Mesenchymal stem cell (in vitro differentiated cells and primary cell): Measurements from ENCODE around the gene FBXL17.

Experiments
- DNase-seq: peaks from one replicate; pipeline ENCODE4 v3.0.0-alpha.2; 2013
- H2AFZ ChIP-seq: one replicate; pipeline ENCODE4 v1.6.1; 2013; ENCODE audit warnings: low read depth, mild to moderate bottlenecking, control low read depth, inconsistent platforms, low read length, moderate library complexity
- H2AK5ac ChIP-seq: 2 replicates; pipeline ENCODE4 v1.6.1; 2013; ENCODE audit warnings: low read length, moderate library complexity, mild to moderate bottlenecking, inconsistent platforms; ENCODE audit not compliant: severe bottlenecking
- H2BK120ac ChIP-seq: one replicate; pipeline ENCODE4 v1.6.1; 2013; ENCODE audit warnings: low read depth, mild to moderate bottlenecking, inconsistent platforms, low read length, moderate library complexity
- H2BK12ac ChIP-seq, 2 experiments: one replicate each; pipeline ENCODE4 v1.6.1; 2013; ENCODE audit warnings: inconsistent platforms in 2 of 2, low read length in 2 of 2, mild to moderate bottlenecking in 2 of 2, moderate library complexity in 2 of 2, control low read depth in 1 of 2
- H2BK15ac ChIP-seq: one replicate; pipeline ENCODE4 v1.6.1; 2013; ENCODE audit warnings: mild to moderate bottlenecking, low read depth, inconsistent platforms; ENCODE audit not compliant: poor library complexity, severe bottlenecking
- H2BK5ac ChIP-seq: 2 replicates; pipeline ENCODE4 v1.6.1; 2013; ENCODE audit warnings: low read depth, mild to moderate bottlenecking, low read length, control low read depth, inconsistent platforms; ENCODE audit not compliant: poor library complexity, severe bottlenecking
- H3K14ac ChIP-seq, 2 experiments: one replicate each; pipeline ENCODE4 v1.6.1; 2013; ENCODE audit warnings: inconsistent platforms in 2 of 2, low read length in 2 of 2, control low read depth in 1 of 2, mild to moderate bottlenecking in 1 of 2, moderate library complexity in 1 of 2
- H3K18ac ChIP-seq, 2 experiments: one replicate each; pipeline ENCODE4 v1.6.1; 2013; ENCODE audit warnings: inconsistent platforms in 2 of 2, low read length in 2 of 2, control low read depth in 1 of 2, low read depth in 1 of 2, mild to moderate bottlenecking in 1 of 2
- H3K23ac ChIP-seq, 2 experiments: one replicate each; pipeline ENCODE4 v1.6.1; 2013; ENCODE audit warnings: inconsistent platforms in 2 of 2, low read length in 2 of 2, mild to moderate bottlenecking in 2 of 2, moderate library complexity in 2 of 2, control low read depth in 1 of 2
- H3K27ac ChIP-seq: 2 replicates; pipeline ENCODE4 v1.5.1; 2013; ENCODE audit warnings: mild to moderate bottlenecking, moderate library complexity, low read length, control low read depth, inconsistent platforms; ENCODE audit not compliant: poor library complexity, severe bottlenecking
- H3K27me3 ChIP-seq, 2 experiments: 2 replicates each; pipeline versions ENCODE4 v1.6.1 to v1.7.0; 2013; ENCODE audit warnings: low read length in 2 of 2, mild to moderate bottlenecking in 2 of 2, moderate library complexity in 2 of 2, control low read depth in 1 of 2, inconsistent platforms in 1 of 2; ENCODE audit not compliant: control insufficient read depth in 1 of 2, insufficient read depth in 1 of 2
- H3K36me3 ChIP-seq, 2 experiments: 2 replicates each; pipeline versions ENCODE4 v1.6.1 to v1.7.0; 2013; ENCODE audit warnings: low read length in 2 of 2, control low read depth in 1 of 2, inconsistent platforms in 1 of 2, low read depth in 1 of 2, mild to moderate bottlenecking in 1 of 2; ENCODE audit not compliant: insufficient read depth in 2 of 2, control insufficient read depth in 1 of 2
- H3K4ac ChIP-seq, 2 experiments: one replicate each; pipeline ENCODE4 v1.6.1; 2013; ENCODE audit warnings: inconsistent platforms in 2 of 2, low read length in 2 of 2, mild to moderate bottlenecking in 2 of 2, moderate library complexity in 2 of 2, control low read depth in 1 of 2, low read depth in 1 of 2
- H3K4me1 ChIP-seq: 2 replicates; pipeline ENCODE4 v1.6.1; 2013; ENCODE audit warnings: low read depth, low read length, control low read depth; ENCODE audit not compliant: control insufficient read depth, insufficient read depth
- H3K4me2 ChIP-seq: 2 replicates; pipeline ENCODE4 v1.6.1; 2013; ENCODE audit warnings: low read length, mild to moderate bottlenecking, inconsistent platforms; ENCODE audit not compliant: poor library complexity, severe bottlenecking
- H3K4me3 ChIP-seq, 2 experiments: 2 replicates each; pipeline versions ENCODE4 v1.5.1 to v1.7.0; 2013; ENCODE audit warnings: low read length in 2 of 2, mild to moderate bottlenecking in 2 of 2, control low read depth in 1 of 2, low read depth in 1 of 2; ENCODE audit not compliant: insufficient read depth in 1 of 2
- H3K79me1 ChIP-seq: replicated peaks from 2 replicates; pipeline ENCODE4 v1.6.1; 2013; ENCODE audit warnings: mild to moderate bottlenecking, control low read depth, low read length, inconsistent platforms; ENCODE audit not compliant: poor library complexity, severe bottlenecking
- H3K9ac ChIP-seq: 2 replicates; pipeline ENCODE4 v1.7.0; 2013; ENCODE audit warnings: mild to moderate bottlenecking, low read length, moderate library complexity
- H3K9me3 ChIP-seq: 2 replicates; pipeline ENCODE4 v1.7.0; 2013; ENCODE audit warnings: mild to moderate bottlenecking, low read length; ENCODE audit not compliant: control insufficient read depth
- H4K8ac ChIP-seq: one replicate; pipeline ENCODE4 v1.6.1; 2013; ENCODE audit warnings: inconsistent platforms, mild to moderate bottlenecking, low read length, moderate library complexity
- H4K91ac ChIP-seq: one replicate; pipeline ENCODE4 v1.6.1; 2013; ENCODE audit warnings: mild to moderate bottlenecking, low read length, inconsistent platforms
- WGBS: methylation state at CpG from one replicate; pipeline ENCODE4 v1.1.7; 2013; ENCODE audit warnings: mixed read lengths; 5-methylcytosine and 5-hydroxymethylcytosine counted together

Gene FBXL17

DNA sequence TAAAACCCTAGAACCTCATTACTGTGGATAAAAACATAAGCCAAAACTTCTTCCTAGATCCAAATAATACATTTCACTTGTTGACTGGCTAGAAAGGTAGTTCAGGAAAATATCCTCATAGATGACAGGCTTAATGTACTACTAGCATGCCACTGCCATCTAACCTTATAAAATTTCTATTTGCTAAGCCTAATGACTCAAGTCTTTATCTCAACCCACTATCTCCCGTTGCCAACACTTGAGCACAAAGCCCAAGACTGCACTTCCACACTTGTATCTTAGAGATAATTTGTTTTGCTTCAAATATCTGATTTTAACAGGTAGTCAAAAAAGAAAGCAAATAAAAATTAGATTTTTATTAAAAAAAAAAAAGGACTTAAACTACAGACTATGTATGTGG is 42.7 kb downstream of the FBXL17 start:
- Histone ChIP-seq H3K36me3 (peaks cover 0 to 10% of the 10 kb centered on the region in 2 experiments), H3K4ac (no peak overlapping the region), H3K79me1 (peaks cover 2% of the 10 kb centered on the region), H2BK12ac (no peak overlapping the region), H3K23ac (no peak overlapping the region), H3K27ac (no peak overlapping the region), H3K14ac (no peak overlapping the region), H3K4me2 (no peak overlapping the region), H4K8ac (no peak overlapping the region), H3K27me3 (no peaks in the 10 kb centered on the region), H2BK5ac (no peak overlapping the region), H3K4me1 (no peaks in the 10 kb centered on the region), H2BK120ac (no peak overlapping the region), H2AK5ac (no peak overlapping the region), H3K4me3 (no peak overlapping the region), H4K91ac (no peak overlapping the region), H3K18ac (no peak overlapping the region), H3K9ac (no peak overlapping the region), H3K9me3 (no peaks in the 10 kb centered on the region), H2AFZ (no peak overlapping the region), H2BK15ac (no peak overlapping the region)
- WGBS, result 40% methylated on average over 1 of the region's 1 CpG
- DNase-seq, result no peak

DNA sequence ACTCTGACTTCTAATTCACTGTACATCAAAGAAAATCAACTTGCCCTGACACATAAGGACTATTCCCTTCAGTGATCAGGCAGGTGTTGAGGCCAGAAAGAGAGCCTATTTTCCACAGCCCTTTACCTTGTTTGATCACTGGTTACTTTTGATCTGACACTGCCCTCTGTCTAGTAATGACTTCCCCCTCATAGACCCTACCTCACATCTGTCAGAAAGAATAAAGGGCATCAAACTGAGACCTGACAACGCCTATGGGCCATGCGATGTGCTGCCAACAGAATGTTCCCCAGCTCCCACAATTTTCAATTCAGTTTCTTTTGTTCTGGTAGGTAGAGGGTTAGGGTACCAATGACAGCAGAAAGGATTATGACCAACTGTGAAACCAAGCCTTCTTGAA is 47.7 kb downstream of the FBXL17 start:
- no peak overlapping the region for H3K23ac ChIP-seq
- no peak overlapping the region for H3K4me3 ChIP-seq
- no peaks in the 10 kb centered on the region for H3K27me3 ChIP-seq
- H4K91ac ChIP-seq, result no peak overlapping the region
- H3K36me3 ChIP-seq, result no peaks in the 10 kb centered on the region
- no peak overlapping the region for H3K4me2 ChIP-seq
- H3K9ac ChIP-seq, result no peak overlapping the region
- no peak overlapping the region for H3K4ac ChIP-seq
- no peaks in the 10 kb centered on the region for H3K9me3 ChIP-seq
- H2BK15ac ChIP-seq, result no peak overlapping the region
- no peak overlapping the region for H2AFZ ChIP-seq
- no peaks in the 10 kb centered on the region for H3K79me1 ChIP-seq
- whole genome bisulfite sequencing, result 50% methylated on average over 1 of the region's 2 CpGs
- H3K14ac ChIP-seq, result no peak overlapping the region
- H4K8ac ChIP-seq, result no peak overlapping the region
- no peak overlapping the region for H2BK12ac ChIP-seq
- no peak overlapping the region for H3K18ac ChIP-seq
- no peak overlapping the region for H2BK120ac ChIP-seq
- DNase-seq, result no peak
- H2AK5ac ChIP-seq, result no peak overlapping the region
- H3K4me1 ChIP-seq, result no peaks in the 10 kb centered on the region
- no peak overlapping the region for H2BK5ac ChIP-seq
- no peak overlapping the region for H3K27ac ChIP-seq

DNA sequence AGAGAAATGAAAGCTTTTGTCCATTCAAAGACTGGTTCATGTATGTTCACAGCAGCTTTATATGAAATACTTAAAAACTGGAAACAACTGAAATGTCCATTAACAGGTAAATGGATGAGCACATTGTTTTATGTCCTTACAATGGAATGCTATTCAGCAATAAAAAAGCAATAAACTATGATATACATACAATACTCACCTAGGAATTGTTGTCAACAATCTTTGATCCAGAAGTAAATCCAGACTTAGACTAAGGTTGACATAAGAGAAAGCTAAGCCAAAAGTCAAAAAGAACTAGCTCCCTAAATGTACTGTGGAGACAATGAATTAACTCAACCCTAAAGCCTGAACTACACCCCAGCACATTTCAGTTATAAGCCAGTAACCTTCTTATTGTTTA is 54.9 kb downstream of the FBXL17 start:
- H3K9me3 ChIP-seq, result no peaks in the 10 kb centered on the region
- no peak overlapping the region for H2BK12ac ChIP-seq
- H4K91ac ChIP-seq, result no peak overlapping the region
- no peak overlapping the region for H2BK15ac ChIP-seq
- H3K4me1 ChIP-seq, result no peaks in the 10 kb centered on the region
- peaks cover under 1% of the 10 kb centered on the region for H3K79me1 ChIP-seq
- no peaks in the 10 kb centered on the region for H3K27me3 ChIP-seq
- H2BK5ac ChIP-seq, result no peak overlapping the region
- peaks cover 0 to 8% of the 10 kb centered on the region in 2 experiments for H3K36me3 ChIP-seq
- H3K27ac ChIP-seq, result no peak overlapping the region
- no peak overlapping the region for H2AFZ ChIP-seq
- H3K9ac ChIP-seq, result no peak overlapping the region
- no peak overlapping the region for H3K4me2 ChIP-seq
- no peak overlapping the region for H3K4me3 ChIP-seq
- H2AK5ac ChIP-seq, result no peak overlapping the region
- no peak overlapping the region for H3K14ac ChIP-seq
- no peak overlapping the region for H3K23ac ChIP-seq
- H3K4ac ChIP-seq, result no peak overlapping the region
- no peak overlapping the region for H2BK120ac ChIP-seq
- DNase-seq, result no peak
- no peak overlapping the region for H4K8ac ChIP-seq
- H3K18ac ChIP-seq, result no peak overlapping the region

DNA sequence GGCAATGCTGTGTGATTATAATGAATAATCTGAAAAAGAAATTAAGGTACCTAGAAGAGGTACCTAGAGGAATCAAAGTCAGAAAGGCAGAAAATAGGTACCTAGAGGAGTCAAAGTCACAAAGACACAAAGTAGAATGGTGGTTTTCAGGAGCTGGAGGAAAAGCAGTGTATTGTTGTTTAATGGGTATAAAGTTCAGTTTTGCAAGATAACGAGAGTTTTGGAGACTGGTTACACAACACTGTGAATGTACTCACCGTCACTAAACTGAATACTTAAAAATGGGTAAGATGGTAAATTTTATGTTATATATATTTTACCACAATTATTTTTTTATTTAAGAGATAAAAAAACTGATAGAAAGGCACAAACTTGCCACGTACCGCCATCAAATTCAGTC is 57.0 kb downstream of the FBXL17 start:
- no peak overlapping the region for H3K18ac ChIP-seq
- no peak overlapping the region for H4K91ac ChIP-seq
- H3K27ac ChIP-seq, result no peak overlapping the region
- H3K9me3 ChIP-seq, result no peaks in the 10 kb centered on the region
- no peak for DNase-seq
- no peak overlapping the region for H3K23ac ChIP-seq
- no peak overlapping the region for H4K8ac ChIP-seq
- no peak overlapping the region for H3K9ac ChIP-seq
- no peak overlapping the region for H3K4me2 ChIP-seq
- no peak overlapping the region for H2BK120ac ChIP-seq
- peaks cover 0 to 8% of the 10 kb centered on the region in 2 experiments for H3K36me3 ChIP-seq
- no peak overlapping the region for H3K4ac ChIP-seq
- no peak overlapping the region for H2AFZ ChIP-seq
- H2BK12ac ChIP-seq, result no peak overlapping the region
- no peak overlapping the region for H3K4me3 ChIP-seq
- H3K14ac ChIP-seq, result no peak overlapping the region
- H3K27me3 ChIP-seq, result no peaks in the 10 kb centered on the region
- peaks cover 2% of the 10 kb centered on the region for H3K79me1 ChIP-seq
- no peak overlapping the region for H2AK5ac ChIP-seq
- no peak overlapping the region for H2BK5ac ChIP-seq
- H3K4me1 ChIP-seq, result no peaks in the 10 kb centered on the region
- WGBS, result no CpG with 5 or more reads among the region's 4 CpGs
- H2BK15ac ChIP-seq, result no peak overlapping the region
